Tongue (tissue), 2 donors: ENCODE data around the gene GAPVD1. TPM values are rescaled to one million over a fixed set of nuclear protein-coding genes. Genes with fewer than 3 reads are reported as not detected.
"Not testable (repeated sequence)": the region's sequence is repeated elsewhere in the genome, so short reads cannot be mapped to it uniquely, and the experiment has no call there.

Source experiments
- DNase-seq: peaks from one replicate; pipeline ENCODE4 v3.0.0-alpha.2; 2015
- total RNA-seq: library from RNA; depleted of rRNA; stranded (reverse); fragments of >200 nt; gene quantifications from one replicate; pipeline ENCODE4 v1.2.3, GENCODE V29; 2014

Gene GAPVD1
- total RNA-seq, 1 donor from 2014 or later = 77.3 TPM

- DNase-seq = no peak
These were observed 15.4 kb upstream of the GAPVD1 start for GRCh38 chr9:125246261-125246667.

- DNase-seq = no peak
These were observed 7.4 kb upstream of the GAPVD1 start for GRCh38 chr9:125254231-125254630.

GRCh38 chr9:125255781-125256391, 5.7 kb upstream of the GAPVD1 start:
- peak; percentile 32 for DNase-seq

DNA sequence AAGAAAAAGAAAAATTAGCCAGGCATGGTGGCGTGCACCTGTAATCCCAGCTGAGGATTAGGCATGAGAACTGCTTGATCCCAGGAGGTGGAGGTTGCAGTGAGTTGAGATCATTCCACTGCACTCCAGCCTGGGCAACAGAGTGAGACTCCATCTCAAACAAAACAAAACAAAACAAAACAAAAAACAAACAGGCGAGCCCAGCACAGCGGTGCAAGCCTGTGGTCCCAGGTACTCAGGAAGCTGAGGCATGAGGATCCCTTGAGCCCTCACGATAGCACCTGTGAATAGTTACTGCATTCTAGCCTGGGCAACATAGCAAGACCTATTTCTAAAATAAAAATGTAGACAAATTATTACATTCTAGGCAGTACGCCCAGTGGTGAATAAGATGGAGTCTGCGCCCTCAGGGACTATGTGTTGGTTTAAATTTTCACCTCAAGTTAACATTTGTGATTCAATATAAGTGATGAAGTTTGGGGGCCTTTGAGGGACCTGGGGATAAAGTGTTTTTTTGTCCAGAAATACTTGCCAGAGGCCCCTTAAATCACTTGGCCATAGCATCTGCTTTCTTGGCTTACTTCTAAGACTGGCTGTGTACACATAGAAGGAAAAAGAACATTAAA, 3.4 kb upstream of the GAPVD1 start:
- no peak for DNase-seq

- no peak for DNase-seq
These were observed 2.6 kb upstream of the GAPVD1 start for GRCh38 chr9:125258832-125259534.

DNA sequence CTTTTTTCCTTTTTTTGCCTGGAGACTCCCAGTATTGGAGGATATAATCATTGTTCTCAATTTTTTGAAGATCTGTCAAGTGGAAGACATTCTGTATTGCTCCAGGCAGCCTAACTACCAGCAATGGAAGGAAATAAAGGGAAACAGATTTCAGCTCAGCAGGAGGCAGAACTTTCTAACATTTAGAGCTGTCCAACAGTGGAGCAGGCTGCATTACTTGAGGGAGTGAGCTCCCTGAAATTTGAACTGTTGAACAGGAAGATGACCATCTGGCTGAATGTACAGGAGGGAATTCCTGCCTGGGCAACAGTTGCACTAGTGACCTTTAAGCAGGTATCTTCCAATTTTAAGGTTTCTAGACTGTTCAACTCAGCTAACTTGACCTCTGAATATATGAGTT, 1.1 kb upstream of the GAPVD1 start:
- DNase-seq = no peak

GRCh38 chr9:125262294-125262991, 817 bp downstream of the GAPVD1 start:
- peak; percentile 51 for DNase-seq

GRCh38 chr9:125264068-125264467, 2.4 kb downstream of the GAPVD1 start:
- DNase-seq = not testable (repeated sequence)

- no peak for DNase-seq
These were observed 6.9 kb downstream of the GAPVD1 start for GRCh38 chr9:125268394-125269013.

GRCh38 chr9:125269014-125269397, 7.4 kb downstream of the GAPVD1 start:
- no peak for DNase-seq

DNA sequence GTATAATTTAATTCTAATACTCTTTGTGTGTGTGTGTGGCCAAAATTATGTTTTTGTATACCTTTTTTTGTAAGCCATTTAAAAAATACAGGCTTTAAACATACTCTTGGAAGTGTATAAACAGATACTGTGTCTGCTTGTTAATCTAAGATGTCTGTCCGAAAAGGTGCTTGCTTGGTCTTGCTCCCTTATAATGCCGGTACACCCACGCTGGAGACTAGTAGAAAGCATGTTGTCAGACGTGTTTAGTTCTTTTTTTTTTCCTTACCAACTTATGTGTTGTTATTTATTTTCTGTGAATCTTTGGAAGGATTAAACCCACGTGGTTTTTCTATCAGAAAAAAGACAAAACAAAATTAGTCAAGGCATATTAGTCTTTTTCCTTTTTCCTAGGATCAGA, 9.5 kb downstream of the GAPVD1 start:
- DNase-seq = no peak

DNA sequence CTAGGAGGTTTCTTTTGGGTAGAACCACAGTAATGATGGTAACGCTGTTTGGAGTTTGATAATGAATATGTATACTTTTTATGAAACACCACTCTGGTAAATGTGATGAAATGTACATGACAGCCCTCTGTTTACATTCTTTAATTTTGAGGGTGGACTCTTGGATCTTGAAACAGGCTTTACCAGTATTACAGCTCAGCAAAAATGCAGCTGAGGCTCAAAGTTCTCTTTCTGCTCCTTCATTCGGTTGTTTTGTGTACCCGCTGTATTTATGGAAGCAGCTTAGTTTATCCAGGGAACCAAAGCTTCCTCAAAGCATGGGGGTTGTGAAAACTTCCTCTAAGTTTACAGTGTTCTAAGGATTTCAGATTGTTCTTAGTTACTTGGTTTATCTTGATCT, 11.1 kb downstream of the GAPVD1 start:
- DNase-seq = peak; percentile 43

DNA sequence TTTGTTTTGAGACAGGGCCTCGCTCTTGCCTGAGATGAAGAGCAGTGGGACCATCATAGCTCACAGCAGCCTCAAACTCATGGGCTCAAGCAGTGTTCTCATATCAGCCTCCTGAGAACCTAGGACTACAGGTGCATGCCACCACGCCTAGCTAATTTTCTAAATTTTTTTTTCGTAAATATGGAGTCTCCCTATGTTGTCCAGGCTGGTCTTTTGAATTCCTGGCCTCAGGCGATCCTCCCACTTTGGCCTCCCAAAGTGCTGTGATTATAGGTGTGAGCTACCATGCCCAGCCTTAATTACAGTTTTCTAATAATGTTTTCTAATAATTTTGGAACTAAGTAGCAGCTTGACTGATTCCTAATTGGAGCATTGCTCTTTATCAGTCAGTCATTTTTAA, 15.1 kb downstream of the GAPVD1 start:
- no peak for DNase-seq

DNA sequence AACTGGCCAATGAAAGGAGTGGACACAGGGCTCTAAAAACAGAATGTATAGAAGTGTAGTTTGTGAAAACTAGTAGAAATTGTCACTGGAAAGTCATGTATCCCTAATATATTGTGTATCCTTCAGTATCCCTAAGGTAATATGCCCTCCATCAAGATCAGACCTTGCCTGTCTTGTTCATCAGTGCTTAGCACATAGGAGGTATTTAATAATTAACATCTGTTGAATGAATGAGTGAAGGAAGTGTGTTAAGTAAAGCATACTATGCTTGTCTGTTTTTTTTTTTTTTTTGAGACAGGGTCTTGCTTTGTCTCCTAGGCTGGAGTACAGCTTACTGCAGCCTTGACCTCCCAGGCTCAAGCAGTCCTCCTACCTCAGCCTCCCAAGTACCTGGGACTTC, 15.8 kb downstream of the GAPVD1 start:
- DNase-seq = no peak

- DNase-seq = no peak
These were observed 19.3 kb downstream of the GAPVD1 start for GRCh38 chr9:125280945-125281344.

GRCh38 chr9:125284855-125285254, 23.2 kb downstream of the GAPVD1 start:
- DNase-seq = peak; percentile 14

GRCh38 chr9:125286935-125287433, 25.4 kb downstream of the GAPVD1 start:
- DNase-seq = not testable (repeated sequence)

DNA sequence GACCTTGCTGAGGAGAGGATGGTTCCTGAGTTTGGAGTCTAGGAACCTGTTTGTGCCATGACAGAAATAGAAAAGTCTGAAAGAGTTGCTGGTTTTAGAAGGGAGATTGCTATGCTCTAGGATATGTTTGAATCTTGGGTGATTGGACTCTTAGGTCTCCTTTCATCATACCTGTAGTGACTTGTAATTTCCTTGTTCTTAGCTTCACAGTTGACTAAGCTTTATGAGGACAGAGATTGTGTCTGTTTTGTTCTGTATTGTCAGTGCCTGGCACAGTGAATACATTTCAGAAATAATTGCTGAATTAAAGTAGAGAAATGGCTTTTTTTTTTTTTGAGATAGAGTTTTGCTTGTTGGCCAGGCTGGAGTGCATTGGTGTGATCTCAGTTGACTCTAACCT, 31.5 kb downstream of the GAPVD1 start:
- DNase-seq = no peak

DNA sequence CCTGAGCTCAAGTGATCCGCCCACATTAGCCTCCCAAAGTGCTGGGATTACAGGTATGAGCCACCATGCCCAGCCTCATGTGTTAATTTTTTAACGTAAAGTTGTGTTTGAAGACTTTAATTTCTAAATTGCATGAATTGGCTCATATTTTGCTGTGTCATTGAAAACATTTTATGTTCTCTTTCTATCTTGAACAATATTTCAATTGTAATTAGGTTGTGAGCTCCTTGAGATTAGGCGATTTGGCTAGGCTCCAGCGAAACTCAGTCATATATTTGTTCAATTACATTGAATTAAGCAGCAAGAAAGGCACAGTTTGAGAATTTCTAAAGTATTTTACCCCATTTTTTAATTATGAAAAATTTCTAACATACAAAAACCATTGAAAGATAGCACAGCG, 34.0 kb downstream of the GAPVD1 start:
- DNase-seq = no peak

DNA sequence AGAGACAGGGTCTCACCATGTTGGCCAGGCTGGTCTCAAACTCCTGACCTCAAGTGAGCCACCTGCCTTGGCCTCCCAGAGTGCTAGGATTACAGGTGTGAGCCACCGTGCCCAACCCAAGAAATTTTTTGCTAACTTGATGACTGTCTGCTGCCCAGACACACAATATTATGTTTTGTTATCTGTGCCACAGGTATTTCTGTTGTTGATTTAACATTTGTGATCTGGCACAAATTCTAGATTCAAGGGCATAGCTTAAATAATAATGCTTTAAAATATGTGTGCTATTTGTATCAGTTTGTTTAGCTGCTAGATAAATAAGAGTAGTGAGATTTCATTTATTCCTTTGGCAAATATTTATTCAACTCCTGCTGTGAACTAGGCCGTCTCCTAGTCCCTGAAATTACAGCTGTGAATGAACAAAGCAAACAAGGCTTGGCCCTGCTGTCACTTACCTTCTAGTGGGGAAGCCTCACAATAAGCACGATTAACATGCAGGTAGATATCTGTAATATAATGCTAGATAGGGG, 35.3 kb downstream of the GAPVD1 start:
- peak; percentile 13 for DNase-seq

DNA sequence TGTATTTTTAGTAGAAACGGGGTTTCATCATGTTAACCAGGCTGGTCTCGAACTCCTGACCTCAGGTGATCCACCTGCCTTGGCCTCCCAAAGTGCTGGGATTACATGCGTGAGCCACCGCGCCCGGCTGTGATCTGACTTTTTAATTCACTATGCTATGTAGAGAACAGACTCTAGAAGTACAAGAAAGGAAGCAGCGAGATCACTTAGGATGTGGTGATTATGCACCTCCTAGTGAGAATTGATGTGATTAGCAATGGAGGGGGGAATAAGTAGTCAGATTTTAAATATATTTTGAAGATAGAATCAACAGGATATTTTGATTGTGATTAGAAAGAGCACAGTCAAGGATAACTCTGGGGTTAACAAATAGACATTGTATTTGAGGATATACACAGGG, 36.3 kb downstream of the GAPVD1 start:
- DNase-seq = no peak

- no peak for DNase-seq
These were observed 40.6 kb downstream of the GAPVD1 start for GRCh38 chr9:125302241-125302640.
